Keratinocyte (primary cell): ENCODE results near the gene CAPN7. TPM values are rescaled to one million over a fixed set of nuclear protein-coding genes. Genes with fewer than 3 reads are reported as not detected.

Experiments
- DNase-seq: peaks from one replicate; pipeline ENCODE4 v3.0.0-alpha.2; 2011; ENCODE audit warnings: low read depth, missing footprints, low spot score
- FAIRE-seq: peaks from 2 replicates; lab custom pipeline; 2011; peaks lifted over from hg19 to GRCh38; lab: Jason Lieb, UNC
- H2AFZ ChIP-seq: 2 replicates; pipeline ENCODE4 v1.6.0; 2012; ENCODE audit warnings: low read length, control low read depth, inconsistent platforms; ENCODE audit not compliant: control insufficient read depth
- H3K27ac ChIP-seq: 2 replicates; pipeline ENCODE4 v1.5.1; 2011; ENCODE audit warnings: low read length; ENCODE audit not compliant: control insufficient read depth, insufficient read depth
- H3K27me3 ChIP-seq: 3 replicates; pipeline ENCODE4 v1.6.0; 2011; ENCODE audit warnings: low read length; ENCODE audit not compliant: control insufficient read depth, insufficient read depth; ENCODE audit errors: extremely low read depth
- H3K36me3 ChIP-seq, 2 experiments: 2 replicates in 1 of 2; 3 replicates in 1 of 2; pipeline ENCODE4 v1.5.1; 2011; ENCODE audit warnings: low read length in 2 of 2, mild to moderate bottlenecking in 1 of 2; ENCODE audit not compliant: control insufficient read depth in 2 of 2, insufficient read depth in 2 of 2; ENCODE audit errors: extremely low read depth in 1 of 2
- H3K4me1 ChIP-seq: 3 replicates; pipeline ENCODE4 v1.5.1; 2011; ENCODE audit warnings: low read length; ENCODE audit not compliant: control insufficient read depth, insufficient read depth; ENCODE audit errors: extremely low read depth
- H3K4me2 ChIP-seq: 3 replicates; pipeline ENCODE4 v1.6.0; 2011; ENCODE audit warnings: low read depth, low read length; ENCODE audit not compliant: control insufficient read depth, insufficient read depth; ENCODE audit errors: extremely low read depth
- H3K4me3 ChIP-seq, 3 experiments: fragments of 200-600 bp in 1 of 3; sonication (generic) in 1 of 3; 2 replicates in 2 of 3; 3 replicates in 1 of 3; pipeline ENCODE4 v1.5.1; 2011 to 2016; ENCODE audit warnings: low read length in 3 of 3, mild to moderate bottlenecking in 3 of 3, control low read depth in 2 of 3, inconsistent platforms in 1 of 3, low read depth in 1 of 3, mixed read lengths in 1 of 3, mixed run types in 1 of 3, moderate library complexity in 1 of 3; ENCODE audit not compliant: control insufficient read depth in 2 of 3, insufficient read depth in 2 of 3; ENCODE audit errors: extremely low read depth in 1 of 3
- H3K79me2 ChIP-seq: 2 replicates; pipeline ENCODE4 v1.6.0; 2012; ENCODE audit warnings: low read length; ENCODE audit not compliant: control insufficient read depth, insufficient read depth
- H3K9ac ChIP-seq: 3 replicates; pipeline ENCODE4 v1.6.0; 2011; ENCODE audit warnings: low read length; ENCODE audit not compliant: control insufficient read depth, insufficient read depth; ENCODE audit errors: extremely low read depth
- H3K9me1 ChIP-seq: 3 replicates; pipeline ENCODE4 v1.6.0; 2011; ENCODE audit warnings: low read length; ENCODE audit not compliant: control insufficient read depth, insufficient read depth; ENCODE audit errors: extremely low read depth
- H3K9me3 ChIP-seq: 2 replicates; pipeline ENCODE4 v1.5.1; 2012; ENCODE audit warnings: low read depth, low read length; ENCODE audit not compliant: control insufficient read depth
- H4K20me1 ChIP-seq: 3 replicates; pipeline ENCODE4 v1.6.0; 2011; ENCODE audit warnings: low read length; ENCODE audit not compliant: control insufficient read depth, insufficient read depth; ENCODE audit errors: extremely low read depth
- CTCF ChIP-seq, 3 experiments: IDR thresholded peaks in 1 of 3; conservative IDR thresholded peaks in 1 of 3; optimal IDR thresholded peaks in 1 of 3; 2 replicates in 2 of 3; 3 replicates in 1 of 3; pipeline versions ENCODE3 to v1.5.1; 2011; ENCODE audit warnings: low read length in 3 of 3, mild to moderate bottlenecking in 3 of 3, moderate library complexity in 2 of 3, control low read depth in 1 of 3, inconsistent platforms in 1 of 3; ENCODE audit not compliant: insufficient read depth in 2 of 3; ENCODE audit errors: extremely low read depth in 1 of 3
- EZH2 ChIP-seq: IDR thresholded peaks from one replicate; pipeline ENCODE4 v1.6.1; 2012; ENCODE audit warnings: inconsistent platforms, mild to moderate bottlenecking, low read length, moderate library complexity
- dilution Hi-C: fragments of 300-500 bp; cut with MboI; formaldehyde crosslinking; loops from one replicate; pipeline ENCODE4 v1.7.0; 2020; ENCODE audit warnings: low sequenced_read_pairs; ENCODE audit not compliant: extremely low pct_ligation_motif_present
- polyA plus RNA-seq, 5 experiments: library from polyadenylated mRNA; depleted of rRNA in 3 of 5; stranded (reverse) in 3 of 5; stranded (forward) in 1 of 5; unstranded in 1 of 5; fragments of >200 nt; gene quantifications; 1 replicate in 1 of 5; 2 replicates in 3 of 5; 3 replicates in 1 of 5; pipeline versions ENCODE4 v1.2.1 to v1.2.3, GENCODE V29; 2011 to 2012; ENCODE audit warnings: missing spikeins in 2 of 5, low read depth in 1 of 5, low replicate concordance in 1 of 5

Gene CAPN7
- polyA plus RNA-seq, 1 donor (not counting 4 experiments of a cell fraction or from before 2014, with no cell fraction given) = 29.3 TPM

- dilution Hi-C loops = no loop called here
Measured at GRCh38 chr3:15197340-15198029, 8.6 kb upstream of the CAPN7 start.

GRCh38 chr3:15198686-15199085 lies 7.4 kb upstream of the CAPN7 start:
- no peak overlapping the region for H3K4me3 ChIP-seq
- H4K20me1 ChIP-seq = no peaks in the 10 kb centered on the region
- no peak overlapping the region for H3K27ac ChIP-seq
- TF ChIP-seq CTCF (optimal IDR thresholded peaks at IDR 0.05 in 1 of 3, IDR thresholded peaks at IDR 0.05 in 1 of 3, conservative IDR thresholded peaks at IDR 0.05 in 1 of 3; ENCODE audit: extremely low read depth in 1 of 3, insufficient read depth in 2 of 3, low read length in 3 of 3) (no peak), EZH2 (no peak)
- no peaks in the 10 kb centered on the region for H3K27me3 ChIP-seq
- H3K9ac ChIP-seq = no peak overlapping the region
- H3K4me2 ChIP-seq = no peak overlapping the region
- no peak for DNase-seq
- no peak overlapping the region for H2AFZ ChIP-seq
- no peaks in the 10 kb centered on the region for H3K36me3 ChIP-seq
- H3K4me1 ChIP-seq = no peaks in the 10 kb centered on the region
- H3K9me3 ChIP-seq = no peaks in the 10 kb centered on the region
- dilution Hi-C loops = no loop called here
- FAIRE-seq = no peak
- H3K79me2 ChIP-seq = no peaks in the 10 kb centered on the region
- no peaks in the 10 kb centered on the region for H3K9me1 ChIP-seq

More at GRCh38 chr3:15197340-15198029, 8.6 kb upstream of the CAPN7 start:
- Histone ChIP-seq H3K4me1 (no peaks in the 10 kb centered on the region), H3K36me3 (no peaks in the 10 kb centered on the region), H3K9ac (no peak overlapping the region), H3K9me1 (no peaks in the 10 kb centered on the region), H3K79me2 (no peaks in the 10 kb centered on the region), H3K27me3 (no peaks in the 10 kb centered on the region), H3K4me3 (no peak overlapping the region), H3K9me3 (no peaks in the 10 kb centered on the region), H3K4me2 (no peak overlapping the region), H2AFZ (no peak overlapping the region), H4K20me1 (no peaks in the 10 kb centered on the region), H3K27ac (no peak overlapping the region)
- FAIRE-seq (no peak), DNase-seq (no peak)
- TF ChIP-seq EZH2 = no peak
